Colon (tissue), 2 donors: Measurements from ENCODE around the gene AKAP11.

Source experiments
- FAIRE-seq: peaks from 2 replicates; lab custom pipeline; 2012; peaks lifted over from hg19 to GRCh38; lab: Jason Lieb, UNC
- donor health status: control.
- donor health status: control.

The AKAP11 gene

DNA sequence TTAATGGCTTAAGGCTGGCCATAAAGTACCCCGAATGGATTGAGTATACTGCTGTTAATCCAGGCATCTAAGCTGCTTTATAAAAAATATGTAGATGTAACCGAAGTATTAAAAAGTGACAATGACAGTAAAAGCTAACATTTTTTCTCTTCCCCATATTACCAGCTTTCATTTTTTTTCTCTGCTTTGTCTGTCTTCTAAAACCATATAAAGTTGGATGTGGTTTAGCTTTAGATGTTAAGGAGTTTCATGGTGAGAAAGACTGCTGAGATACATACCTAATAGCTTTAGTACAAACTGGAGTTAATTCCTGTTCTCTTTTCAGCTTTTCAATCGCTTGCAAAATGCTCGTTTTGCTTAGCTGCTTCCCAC lies 838 bp downstream of the AKAP11 start:
- FAIRE-seq: no peak

DNA sequence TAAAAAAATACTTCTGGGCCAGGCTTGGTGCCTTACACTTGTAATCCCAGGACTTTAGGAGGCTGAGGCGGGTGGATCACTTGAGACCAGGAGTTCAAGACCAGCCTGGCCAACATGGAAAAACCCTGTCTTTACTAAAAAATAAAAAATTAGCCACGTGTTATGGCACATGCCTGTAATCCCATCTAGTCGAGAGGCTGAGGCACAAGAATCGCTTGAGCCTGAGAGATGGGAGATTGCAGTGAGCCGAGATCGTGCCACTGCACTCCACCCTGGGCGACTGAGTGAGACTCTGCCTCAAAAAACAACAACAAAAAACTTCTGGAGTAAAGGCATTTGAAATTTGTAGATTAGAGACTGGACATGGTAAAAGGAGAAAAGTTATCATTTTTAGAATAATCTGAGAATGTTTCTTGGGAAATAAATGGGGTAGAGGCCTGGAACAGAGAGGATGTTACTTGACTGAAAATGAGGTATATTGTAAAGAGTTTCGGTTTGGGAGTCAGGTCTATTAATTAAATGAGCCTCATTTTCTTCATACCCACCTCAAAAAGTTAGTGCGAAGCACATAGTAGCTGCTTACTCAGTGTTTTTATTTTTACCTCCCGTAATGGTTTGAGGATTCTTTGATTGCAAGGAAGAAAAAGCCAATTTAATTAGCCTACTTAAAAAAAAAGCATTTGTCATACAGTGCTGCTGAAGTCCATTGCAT lies 2.6 kb downstream of the AKAP11 start:
- FAIRE-seq: no peak

DNA sequence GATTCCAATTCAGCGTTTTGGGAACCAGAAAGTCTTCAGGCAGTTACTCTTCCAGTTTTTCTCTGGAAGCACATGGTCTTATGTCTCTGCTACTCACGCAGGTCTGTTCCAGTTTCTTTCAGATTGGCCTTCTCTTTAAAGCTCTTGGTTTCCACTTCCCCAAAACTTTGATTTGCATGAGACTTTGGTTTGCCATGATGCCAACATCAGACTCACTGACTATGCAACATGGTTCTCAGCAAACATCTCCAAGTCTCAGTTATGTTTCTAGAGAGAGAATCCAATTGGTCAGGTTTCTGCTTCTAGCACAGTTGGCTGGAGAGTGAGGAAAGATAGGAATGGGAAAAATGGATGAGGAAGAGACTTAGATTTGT lies 3.1 kb downstream of the AKAP11 start:
- FAIRE-seq: no peak

DNA sequence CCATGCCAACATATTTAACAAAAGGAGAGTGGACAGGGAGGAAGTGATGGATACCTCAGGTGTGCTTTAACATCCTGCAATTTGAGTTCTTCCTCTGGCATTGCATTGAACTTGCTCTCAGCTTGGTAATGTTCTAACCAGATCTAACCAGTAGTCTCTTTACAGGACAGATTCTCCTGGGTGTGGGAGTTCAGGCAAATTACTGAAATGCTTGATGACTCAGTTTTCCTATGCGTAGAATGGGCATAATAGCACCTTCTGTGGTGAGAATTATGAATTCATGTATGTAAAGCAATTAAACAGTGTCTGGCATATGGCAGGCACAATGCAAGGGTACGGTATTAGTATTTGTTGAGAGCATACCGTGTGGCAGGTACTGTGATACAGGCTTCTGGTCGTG lies 3.6 kb downstream of the AKAP11 start:
- FAIRE-seq: no peak

DNA sequence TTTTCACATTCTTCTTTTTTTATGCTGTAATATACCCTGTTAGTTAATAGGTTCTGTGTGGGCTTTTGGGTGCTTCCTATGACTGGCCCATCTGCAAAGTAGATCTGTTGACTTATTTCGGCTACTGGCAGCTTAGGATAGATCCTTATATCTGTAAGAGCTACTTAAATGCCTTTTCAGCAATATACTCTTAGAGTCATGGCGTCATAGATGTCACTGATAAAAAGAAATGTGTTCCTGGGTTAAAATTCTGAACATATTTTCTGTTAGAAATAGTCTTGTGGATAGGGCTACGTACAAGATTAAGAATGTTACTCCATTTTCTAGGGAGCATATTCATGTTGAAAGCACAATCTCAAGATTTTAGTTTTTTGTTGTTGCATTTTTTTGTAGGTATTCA lies 4.7 kb downstream of the AKAP11 start:
- no peak for FAIRE-seq

DNA sequence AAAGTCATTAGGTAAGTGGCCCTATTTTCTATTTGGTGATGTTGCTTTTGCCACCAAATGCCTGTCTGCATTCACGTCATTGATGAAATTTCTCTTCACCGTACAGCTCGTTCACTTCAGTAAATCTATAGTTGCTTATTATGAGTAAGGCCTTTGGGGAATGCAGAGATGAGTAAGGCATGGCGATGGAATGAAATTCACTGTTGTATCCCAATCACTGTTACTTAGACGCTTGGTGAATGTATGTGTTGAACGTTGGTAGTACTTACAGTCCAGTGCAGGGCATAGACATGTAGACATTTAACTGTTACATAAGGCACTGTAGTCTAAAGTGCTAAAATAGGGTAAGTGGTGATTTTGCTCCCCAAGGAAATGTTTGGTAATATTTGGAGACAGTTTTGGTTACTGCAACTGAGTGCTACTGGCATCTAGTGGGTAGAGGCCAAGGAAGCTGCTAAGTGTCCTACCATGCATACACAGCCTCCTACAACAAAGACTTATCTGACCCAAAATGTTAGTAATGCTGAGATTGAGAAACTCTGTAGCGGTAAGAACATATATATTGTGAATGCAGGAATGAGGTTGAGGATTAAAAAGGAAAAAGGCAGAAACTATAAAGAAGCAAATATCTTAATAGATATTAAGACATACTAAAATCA lies 5.8 kb downstream of the AKAP11 start:
- no peak for FAIRE-seq

DNA sequence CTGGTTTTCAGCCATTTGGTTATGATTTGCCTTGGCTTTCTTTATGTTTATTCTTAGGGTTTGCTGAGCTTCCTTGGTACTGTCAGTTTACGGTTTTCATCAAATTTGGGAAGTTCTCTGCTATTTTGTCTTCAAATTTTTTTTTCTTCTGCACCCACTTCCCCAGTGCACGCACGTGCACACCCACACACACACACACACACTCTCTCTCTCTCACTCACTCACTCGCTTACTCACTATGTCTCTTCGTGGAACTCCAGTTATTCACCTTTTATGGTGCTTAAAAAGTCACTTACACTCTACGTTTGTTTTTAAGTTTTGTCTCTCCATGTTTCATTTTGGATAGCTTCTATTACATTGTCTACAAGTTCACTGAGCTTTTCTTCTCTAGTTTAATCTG lies 7.1 kb downstream of the AKAP11 start:
- FAIRE-seq: no peak

DNA sequence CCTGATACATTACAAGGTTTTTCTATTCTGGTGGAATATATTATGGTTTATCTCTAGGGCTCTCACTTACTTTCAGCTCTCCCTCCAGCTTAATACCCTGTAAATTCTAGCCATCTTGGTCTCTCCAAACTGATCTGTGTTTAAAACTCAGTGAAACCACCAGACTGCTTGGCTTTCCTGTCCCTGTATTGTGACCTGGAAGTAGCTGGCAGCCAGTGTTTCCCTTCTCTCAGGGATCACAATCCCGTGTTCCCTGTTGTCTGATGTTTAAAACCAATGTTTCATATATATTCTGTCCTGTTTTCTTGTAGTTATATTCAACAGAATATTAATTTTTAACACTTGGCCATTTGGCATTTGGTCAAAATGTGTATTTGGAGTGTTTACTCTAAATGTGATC lies 8.0 kb downstream of the AKAP11 start:
- FAIRE-seq: no peak

DNA sequence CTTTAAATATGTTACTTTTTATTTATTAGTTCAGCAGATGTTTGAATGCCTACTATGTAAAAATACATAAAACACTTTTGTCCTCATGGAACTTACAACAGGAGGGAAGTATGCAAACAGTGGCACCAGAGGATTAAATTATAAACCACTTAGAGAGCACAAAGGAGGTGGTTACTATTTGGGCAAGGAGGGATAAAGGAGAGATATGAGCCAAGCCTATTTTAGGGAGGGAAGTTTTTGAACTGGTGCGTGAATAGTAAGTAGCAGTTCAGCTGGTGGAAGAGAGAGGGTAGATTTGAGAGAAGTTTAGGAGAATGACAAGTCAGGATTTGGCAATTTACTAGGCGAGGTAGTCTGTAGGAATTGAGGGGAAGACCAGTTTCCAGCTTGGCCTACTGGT lies 8.6 kb downstream of the AKAP11 start:
- FAIRE-seq: no peak

DNA sequence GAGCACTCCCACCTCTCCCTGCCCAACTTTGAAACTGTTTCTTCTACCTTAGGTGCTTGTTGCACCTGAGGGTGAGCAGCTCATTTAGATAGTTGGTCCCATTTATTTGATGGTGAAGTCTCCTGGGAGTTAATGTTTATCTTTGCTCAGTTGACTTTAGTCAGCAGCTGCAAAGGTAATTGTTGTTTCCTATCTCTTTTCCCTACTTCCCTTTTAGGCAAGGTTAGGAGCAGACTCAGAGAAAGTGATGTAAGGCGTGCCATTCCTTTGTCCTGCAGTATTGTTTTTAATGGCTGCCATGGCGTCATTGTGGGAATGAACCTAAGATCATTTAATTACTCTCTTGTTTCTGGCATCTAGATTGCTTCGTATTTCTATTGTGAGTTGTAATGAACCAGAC lies 11.6 kb downstream of the AKAP11 start:
- no peak for FAIRE-seq

DNA sequence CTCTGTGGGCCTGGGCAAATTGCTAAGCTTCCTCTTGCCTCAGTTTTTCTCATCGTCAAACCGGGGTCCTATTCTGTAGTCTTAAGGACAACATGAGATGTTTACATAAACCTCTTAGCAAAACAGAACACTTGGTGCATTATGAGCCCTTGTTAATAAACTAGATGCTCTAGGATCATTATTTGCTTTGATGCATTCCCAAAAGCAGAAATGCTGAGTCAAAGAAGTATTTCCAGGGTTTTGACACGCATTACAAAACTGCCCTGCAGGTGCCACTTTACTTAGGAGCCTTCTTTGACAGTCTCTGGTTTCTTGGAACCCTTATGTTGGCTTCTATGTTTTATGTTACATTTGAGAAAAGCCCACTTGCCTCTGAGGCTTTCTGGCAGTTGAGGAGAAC lies 12.1 kb downstream of the AKAP11 start:
- no peak for FAIRE-seq

DNA sequence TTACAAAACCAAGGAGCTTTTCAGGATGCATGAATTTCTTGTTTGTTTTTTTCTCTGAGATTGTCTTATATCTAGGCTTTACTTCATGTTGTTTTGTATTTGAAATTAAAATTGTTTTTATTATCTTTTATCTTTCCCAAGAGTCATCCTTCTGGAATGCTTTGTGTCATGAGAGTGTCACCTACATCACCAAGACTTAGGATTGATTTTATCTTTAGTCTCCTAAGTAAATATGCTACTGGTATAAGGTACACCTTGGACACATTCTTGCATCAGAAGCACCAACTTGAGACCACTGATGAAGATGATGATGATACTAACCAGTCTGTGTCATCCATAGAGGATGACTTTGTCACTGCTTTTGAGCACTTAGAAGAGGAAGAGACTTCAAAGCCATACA lies 26.4 kb downstream of the AKAP11 start:
- no peak for FAIRE-seq

DNA sequence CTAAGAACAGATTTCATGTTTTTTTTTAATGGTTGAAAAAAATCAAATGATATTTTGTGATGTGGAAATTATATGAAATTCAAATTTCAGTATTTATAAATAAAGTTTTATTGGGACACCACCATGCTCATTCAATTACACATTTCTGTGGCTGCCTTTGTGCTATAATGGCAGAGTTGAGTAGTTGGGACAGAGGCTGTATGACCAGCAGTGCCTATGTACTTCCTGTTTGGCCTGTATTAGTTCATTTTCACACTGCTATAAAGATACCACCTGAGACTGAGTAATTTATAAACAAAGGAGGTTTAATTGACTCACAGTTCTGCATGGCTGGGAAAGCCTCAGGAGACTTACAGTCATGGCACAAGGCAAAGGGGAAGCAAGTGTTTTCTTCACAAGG lies 33.6 kb downstream of the AKAP11 start:
- FAIRE-seq: no peak

DNA sequence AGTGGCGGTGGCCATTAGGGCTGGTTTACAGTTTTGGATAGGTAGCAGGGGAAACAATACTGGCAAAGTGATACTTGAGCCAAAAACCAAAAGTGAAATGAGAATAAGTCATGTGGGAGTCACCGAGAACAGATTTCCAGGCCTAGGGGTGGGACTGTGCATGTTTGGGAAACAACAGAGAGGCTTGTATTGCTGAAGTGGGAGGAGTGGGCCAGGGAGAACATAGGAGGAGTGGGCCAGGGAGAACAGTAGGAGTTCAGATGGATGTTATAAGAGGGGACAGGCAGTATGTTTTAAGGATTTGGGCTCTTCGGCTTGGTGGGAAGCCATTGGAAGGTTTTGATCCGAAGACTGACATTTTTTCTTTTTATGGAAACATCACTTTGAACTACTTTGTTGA lies 35.5 kb downstream of the AKAP11 start:
- no peak for FAIRE-seq

DNA sequence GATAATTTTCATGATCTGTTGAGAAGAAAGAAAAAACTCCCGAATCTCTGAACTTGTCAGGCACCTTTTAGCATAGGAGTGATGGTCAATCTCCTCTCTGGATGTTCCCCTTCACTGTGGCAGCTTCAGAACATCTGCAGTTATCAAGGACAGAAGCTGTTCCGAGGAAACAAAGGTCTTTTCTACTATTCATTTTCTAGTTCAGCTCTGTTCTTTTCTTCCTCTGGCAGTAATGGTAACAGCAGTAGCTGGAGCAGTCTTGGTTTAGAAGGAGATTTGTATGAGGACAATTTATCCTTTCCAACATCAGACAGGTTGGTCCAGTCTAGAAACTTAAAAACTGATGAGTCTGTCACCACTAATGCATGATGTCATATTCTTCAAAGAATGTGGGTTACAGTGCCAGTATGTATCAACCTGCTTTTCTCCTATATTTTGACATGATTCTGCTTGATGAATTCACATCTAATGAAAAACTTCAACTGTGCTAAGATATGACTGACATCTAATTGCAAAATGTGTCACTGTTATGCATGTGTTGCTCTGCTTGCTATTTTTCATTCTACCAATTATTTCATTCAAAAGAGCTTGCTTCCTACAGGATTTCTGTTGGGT lies 41.0 kb downstream of the AKAP11 start:
- no peak for FAIRE-seq

DNA sequence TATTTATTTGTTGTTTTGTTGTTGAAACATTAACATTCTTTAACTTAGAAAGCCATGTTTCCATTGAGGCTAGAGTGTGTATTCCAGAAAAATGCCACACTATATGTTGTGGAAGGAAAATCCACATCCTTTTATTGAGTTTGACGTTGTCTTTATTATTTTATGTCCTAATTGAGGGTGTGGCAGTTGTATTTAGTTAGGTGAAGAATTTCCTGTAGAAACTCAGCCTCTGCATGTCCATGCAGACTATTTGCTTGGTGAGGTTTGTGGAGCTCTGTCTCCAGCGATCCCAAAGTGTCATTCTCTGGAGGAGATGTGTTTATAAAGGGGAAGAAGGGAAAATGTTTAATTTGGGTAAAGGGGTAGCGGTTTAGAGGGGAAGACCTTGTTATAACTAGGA lies 46.6 kb downstream of the AKAP11 start:
- FAIRE-seq: peak; percentile 81

DNA sequence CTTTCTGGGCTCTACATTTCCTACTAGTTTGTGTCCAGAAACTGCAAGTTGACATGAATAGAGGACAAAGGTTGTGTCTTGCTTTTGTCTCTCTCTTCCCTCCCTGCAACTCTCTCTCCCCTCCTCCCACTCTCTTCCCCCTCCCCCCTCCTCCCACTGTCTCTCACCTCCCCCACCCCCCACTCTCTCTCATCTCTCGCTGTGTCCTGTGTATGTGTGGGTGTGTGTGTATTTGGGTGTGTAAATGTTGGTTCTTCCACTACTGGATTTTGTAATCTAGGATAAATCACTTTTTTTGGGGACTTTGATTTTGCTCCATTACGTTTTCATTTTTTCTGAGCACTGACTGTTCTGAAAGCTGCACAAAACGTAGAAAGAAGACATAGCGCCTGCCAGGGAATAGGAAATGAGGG lies 48.4 kb downstream of the AKAP11 start:
- no peak for FAIRE-seq

DNA sequence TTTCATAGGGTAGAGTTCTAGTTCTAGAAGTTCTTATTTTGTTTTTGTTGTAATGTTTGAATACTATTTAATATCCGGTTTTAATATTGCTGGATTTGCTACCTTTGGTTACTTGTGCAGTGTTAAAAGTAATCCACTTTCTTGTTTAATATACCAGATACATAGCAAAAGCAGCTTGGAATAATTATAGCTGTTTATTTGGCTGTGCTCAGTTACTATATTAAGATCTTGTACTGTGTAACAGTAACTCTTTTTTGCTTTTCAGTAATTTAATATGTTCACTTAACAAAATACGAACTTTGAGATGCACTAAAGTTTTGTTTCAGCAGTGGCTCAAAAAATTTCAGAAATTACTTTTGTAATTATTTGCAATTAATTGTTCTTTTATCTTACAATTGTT lies 50.9 kb downstream of the AKAP11 start:
- FAIRE-seq: no peak

DNA sequence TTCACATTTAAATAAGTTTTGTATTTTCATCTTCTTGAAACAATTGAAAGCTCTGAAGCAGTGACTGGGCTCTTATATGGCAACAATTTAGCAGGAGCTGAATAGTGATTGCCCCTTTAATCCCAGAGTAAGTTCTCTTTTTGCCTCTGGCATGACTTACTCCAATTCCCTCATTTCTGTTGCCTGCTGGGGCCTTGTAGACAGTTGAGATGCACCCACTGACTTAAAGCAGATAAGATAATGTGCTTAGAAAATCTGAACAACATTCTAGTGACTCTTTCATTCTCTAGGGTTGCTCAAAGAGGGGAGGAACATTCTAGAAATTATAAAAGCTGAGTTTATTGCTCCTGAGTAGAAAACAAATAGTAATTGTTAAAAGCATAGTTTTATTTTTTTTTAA lies 52.8 kb downstream of the AKAP11 start:
- FAIRE-seq: no peak

DNA sequence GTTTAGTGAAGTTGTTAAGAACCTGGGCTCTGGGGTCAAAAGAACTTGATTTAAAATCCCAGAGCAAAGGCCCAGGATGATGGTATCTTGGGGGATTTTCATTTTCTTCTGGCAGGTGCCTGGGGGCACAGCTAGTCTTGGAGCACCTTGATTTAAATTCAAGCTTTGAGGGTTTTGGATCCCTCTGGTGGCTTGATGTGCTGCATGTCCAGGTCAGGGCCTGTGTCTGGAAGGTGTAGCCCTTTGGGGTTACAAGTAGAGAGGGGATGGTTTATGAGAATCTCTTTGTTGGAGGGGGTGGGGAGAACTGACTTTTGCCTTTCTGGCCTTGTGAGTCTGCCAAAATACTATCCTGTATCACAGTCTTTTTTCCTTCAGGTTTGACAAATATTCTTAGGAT lies 55.8 kb downstream of the AKAP11 start:
- FAIRE-seq: no peak

DNA sequence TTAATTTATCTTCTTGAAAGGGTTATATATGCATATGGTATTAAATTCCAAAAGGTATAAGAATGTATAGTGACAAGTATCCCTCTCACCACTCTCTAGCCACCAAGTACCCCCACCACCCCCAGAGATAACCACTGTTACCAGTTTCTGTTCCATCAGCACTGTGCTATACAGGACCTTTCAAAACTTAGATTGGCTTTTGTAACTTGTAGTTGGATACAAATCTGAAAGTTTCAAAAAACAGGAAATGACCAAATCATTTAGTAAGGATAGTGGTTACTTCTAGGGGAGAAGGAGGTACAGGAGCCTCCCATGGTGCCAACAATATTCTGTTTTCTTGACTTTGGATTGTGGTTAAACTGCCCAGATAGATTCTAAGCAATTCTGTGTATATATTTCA lies 56.7 kb downstream of the AKAP11 start:
- no peak for FAIRE-seq

DNA sequence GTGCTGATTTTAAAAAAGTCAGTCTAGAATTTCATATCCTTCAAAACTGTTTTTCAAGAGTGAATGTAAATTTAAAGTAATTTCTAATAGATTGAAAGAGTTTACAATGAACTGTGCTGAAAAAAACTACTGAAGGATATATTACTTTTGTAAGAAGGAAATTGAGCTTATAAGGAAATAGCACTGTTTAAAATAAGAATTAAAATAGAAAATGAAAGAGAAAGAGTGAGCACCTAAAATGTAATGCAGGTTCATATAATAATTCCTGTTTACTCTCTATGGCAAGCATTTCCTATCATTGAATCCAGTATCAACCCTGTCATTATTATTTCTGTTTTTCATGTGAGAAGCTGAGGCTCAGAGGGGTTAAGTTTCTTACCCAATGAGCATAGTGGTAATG lies 57.3 kb downstream of the AKAP11 start:
- peak; percentile 45 for FAIRE-seq

DNA sequence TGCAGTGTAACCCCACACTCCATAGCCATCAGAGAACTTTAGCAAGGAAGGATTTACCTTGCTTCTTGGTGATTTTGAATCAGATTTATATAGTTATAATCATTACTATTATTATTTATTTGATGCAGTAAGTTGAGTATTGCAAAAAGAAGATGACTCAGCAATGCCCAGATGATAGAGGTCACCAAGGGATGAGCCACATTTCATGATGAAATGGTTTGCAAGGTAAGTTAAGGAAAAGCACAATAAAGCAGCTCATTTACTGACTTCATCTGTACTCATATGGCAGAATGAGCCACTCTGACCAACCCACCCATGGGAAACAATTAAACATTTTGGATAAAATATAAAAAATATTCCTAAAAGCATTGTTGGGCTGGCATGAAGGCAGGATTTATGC lies 59.1 kb downstream of the AKAP11 start:
- no peak for FAIRE-seq
